ENCODE data around the gene GPR62.

GPR62 gene

GRCh38 chr3:51959651-51960050 lies 4.5 kb downstream of the GPR62 start:
- DNase-seq (no peak), ATAC-seq (ENCODE audit: insufficient read depth, low read depth) (no peak)
- no peaks in the 10 kb centered on the region for H4K20me1 ChIP-seq (ENCODE audit: insufficient read depth, low read length)
- no peaks in the 10 kb centered on the region for H3K9me3 ChIP-seq (ENCODE audit: insufficient read depth, low read length, severe bottlenecking)
- H3K4me3 ChIP-seq (ENCODE audit: low read depth in 1 of 2, low read length in 2 of 2): no peak overlapping the region
- H2AFZ ChIP-seq (ENCODE audit: low read depth, low read length): no peak overlapping the region
- no peak for TF ChIP-seq EZH2 (IDR thresholded peaks at IDR 0.05; ENCODE audit: borderline replicate concordance, low read depth, low read length, severe bottlenecking)
- no peak for TF ChIP-seq CTCF (IDR thresholded peaks at IDR 0.05; ENCODE audit: borderline replicate concordance, extremely low read depth, low read length, poor library complexity, severe bottlenecking)
- H3K27ac ChIP-seq (ENCODE audit: low read length): no peak overlapping the region
- no peaks in the 10 kb centered on the region for H3K4me1 ChIP-seq (ENCODE audit: insufficient read depth, low read length)
- H3K4me2 ChIP-seq (ENCODE audit: insufficient read depth, low read length): no peak overlapping the region
- no peaks in the 10 kb centered on the region for H3K36me3 ChIP-seq (ENCODE audit: insufficient read depth, low read length)
- H3K27me3 ChIP-seq (ENCODE audit: insufficient read depth, low read length, poor library complexity): no peaks in the 10 kb centered on the region
- H3K79me2 ChIP-seq (ENCODE audit: insufficient read depth, low read length): no peaks in the 10 kb centered on the region
- H3K9ac ChIP-seq (ENCODE audit: low read depth, low read length): no peak overlapping the region

GRCh38 chr3:51960386-51960785 lies 5.2 kb downstream of the GPR62 start:
- ATAC-seq (ENCODE audit: insufficient read depth, low read depth): no peak
- Histone ChIP-seq H3K9me3 (ENCODE audit: insufficient read depth, low read length, severe bottlenecking) (no peaks in the 10 kb centered on the region), H3K36me3 (ENCODE audit: insufficient read depth, low read length) (no peaks in the 10 kb centered on the region), H4K20me1 (ENCODE audit: insufficient read depth, low read length) (no peaks in the 10 kb centered on the region), H3K27me3 (ENCODE audit: insufficient read depth, low read length, poor library complexity) (no peaks in the 10 kb centered on the region), H3K27ac (ENCODE audit: low read length) (no peak overlapping the region), H3K9ac (ENCODE audit: low read depth, low read length) (no peak overlapping the region), H3K4me2 (ENCODE audit: insufficient read depth, low read length) (no peak overlapping the region), H3K4me1 (ENCODE audit: insufficient read depth, low read length) (no peaks in the 10 kb centered on the region), H3K79me2 (ENCODE audit: insufficient read depth, low read length) (no peaks in the 10 kb centered on the region), H2AFZ (ENCODE audit: low read depth, low read length) (no peak overlapping the region), H3K4me3 (ENCODE audit: low read depth in 1 of 2, low read length in 2 of 2) (no peak overlapping the region)
- no peak for DNase-seq
- no peak for TF ChIP-seq EZH2 (IDR thresholded peaks at IDR 0.05; ENCODE audit: borderline replicate concordance, low read depth, low read length, severe bottlenecking)
- TF ChIP-seq CTCF (IDR thresholded peaks at IDR 0.05; ENCODE audit: borderline replicate concordance, extremely low read depth, low read length, poor library complexity, severe bottlenecking): no peak

- Histone ChIP-seq H3K4me1 (ENCODE audit: insufficient read depth, low read length) (peaks cover under 1% of the 10 kb centered on the region; the same call in 1 of the 2 replicates), H3K4me2 (ENCODE audit: insufficient read depth, low read length) (no peak overlapping the region), H3K27ac (ENCODE audit: low read length) (no peak overlapping the region), H3K9ac (ENCODE audit: low read depth, low read length) (no peak overlapping the region), H2AFZ (ENCODE audit: low read depth, low read length) (no peak overlapping the region), H3K4me3 (ENCODE audit: low read depth in 1 of 2, low read length in 2 of 2) (no peak overlapping the region), H3K36me3 (ENCODE audit: insufficient read depth, low read length) (no peaks in the 10 kb centered on the region), H4K20me1 (ENCODE audit: insufficient read depth, low read length) (no peaks in the 10 kb centered on the region), H3K27me3 (ENCODE audit: insufficient read depth, low read length, poor library complexity) (no peaks in the 10 kb centered on the region), H3K9me3 (ENCODE audit: insufficient read depth, low read length, severe bottlenecking) (no peaks in the 10 kb centered on the region), H3K79me2 (ENCODE audit: insufficient read depth, low read length) (no peaks in the 10 kb centered on the region)
- no peak for DNase-seq
- no peak for ATAC-seq (ENCODE audit: insufficient read depth, low read depth)
- TF ChIP-seq EZH2 (IDR thresholded peaks at IDR 0.05; ENCODE audit: borderline replicate concordance, low read depth, low read length, severe bottlenecking) (no peak), CTCF (IDR thresholded peaks at IDR 0.05; ENCODE audit: borderline replicate concordance, extremely low read depth, low read length, poor library complexity, severe bottlenecking) (no peak)
Measured at GRCh38 chr3:51961011-51961410, 5.8 kb downstream of the GPR62 start.

Data from DND-41 (cell line).